ENCODE results near the gene RIOK1. TPM values are rescaled to one million over a fixed set of nuclear protein-coding genes. Genes with fewer than 3 reads are reported as not detected.
A peak's percentile ranks its signal among the peaks of the same experiment; 100 is the strongest.

The RIOK1 gene
- total and polyA plus RNA-seq, 2 of the 13 experiments (the other 11 are each of a cell fraction or from before 2014, with no cell fraction given), result 9.4 to 37.8 TPM

DNA sequence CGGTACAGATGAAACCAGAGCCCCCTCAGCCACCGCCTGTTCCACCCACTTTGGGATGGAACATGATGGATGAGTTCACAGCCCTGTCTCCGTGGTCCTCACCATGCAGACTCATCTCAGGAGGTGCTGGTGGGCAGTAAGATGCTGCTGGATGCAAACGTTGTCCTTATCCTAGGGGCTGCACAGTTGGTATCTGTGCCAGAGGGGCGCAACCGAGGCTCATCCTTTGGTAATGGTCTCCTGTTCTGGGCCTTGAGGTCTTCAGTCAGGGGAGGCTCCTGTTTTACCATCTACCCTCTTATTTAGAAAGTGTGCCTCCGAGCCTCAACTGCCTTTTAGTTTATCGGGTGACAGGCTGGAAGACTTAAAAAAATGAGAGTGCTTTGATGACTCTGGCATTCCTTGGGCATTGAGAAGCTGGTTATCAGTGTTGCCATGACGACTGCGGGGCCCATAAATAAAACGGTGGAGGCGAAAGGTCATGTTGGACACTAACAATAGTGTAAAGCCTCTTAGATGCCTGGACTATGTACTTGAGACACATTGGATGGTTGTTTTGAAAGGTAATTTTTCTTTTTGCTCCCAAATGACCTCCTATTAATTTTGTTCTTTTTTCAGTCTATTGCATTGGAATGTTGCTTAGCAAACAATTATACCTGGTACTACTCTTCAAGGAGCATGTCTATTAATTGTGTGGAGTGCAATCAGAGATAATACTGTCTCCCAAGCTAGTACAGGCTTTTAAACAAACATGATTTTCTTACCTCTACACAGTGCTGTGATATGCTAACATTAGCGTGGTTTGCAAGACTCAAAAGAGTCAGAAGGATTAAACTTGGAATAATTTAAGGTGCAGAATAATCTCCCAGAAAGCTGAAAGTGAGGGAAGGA, 77.6 kb downstream of the RIOK1 start (continued):
- TF ChIP-seq, protein P1, sequence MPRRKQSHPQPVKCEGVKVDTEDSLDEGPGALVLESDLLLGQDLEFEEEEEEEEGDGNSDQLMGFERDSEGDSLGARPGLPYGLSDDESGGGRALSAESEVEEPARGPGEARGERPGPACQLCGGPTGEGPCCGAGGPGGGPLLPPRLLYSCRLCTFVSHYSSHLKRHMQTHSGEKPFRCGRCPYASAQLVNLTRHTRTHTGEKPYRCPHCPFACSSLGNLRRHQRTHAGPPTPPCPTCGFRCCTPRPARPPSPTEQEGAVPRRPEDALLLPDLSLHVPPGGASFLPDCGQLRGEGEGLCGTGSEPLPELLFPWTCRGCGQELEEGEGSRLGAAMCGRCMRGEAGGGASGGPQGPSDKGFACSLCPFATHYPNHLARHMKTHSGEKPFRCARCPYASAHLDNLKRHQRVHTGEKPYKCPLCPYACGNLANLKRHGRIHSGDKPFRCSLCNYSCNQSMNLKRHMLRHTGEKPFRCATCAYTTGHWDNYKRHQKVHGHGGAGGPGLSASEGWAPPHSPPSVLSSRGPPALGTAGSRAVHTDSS (CRISPR knock-in tag; conservative IDR thresholded peaks at IDR 0.05), result no peak
- TF ChIP-seq ATF1 (CRISPR knock-in tag; IDR thresholded peaks at IDR 0.05) (no peak), ZNF773 (CRISPR knock-in tag; IDR thresholded peaks at IDR 0.05; ENCODE audit: borderline replicate concordance) (no peak), HDAC1 (CRISPR knock-in tag; IDR thresholded peaks at IDR 0.05) (0 out of 2 replicates have a peak, but pooled peaks have one; percentile 29), SATB2 (CRISPR knock-in tag; IDR thresholded peaks at IDR 0.05) (no peak), ZNF547 (CRISPR knock-in tag; IDR thresholded peaks at IDR 0.05) (no peak), NRL (CRISPR knock-in tag; IDR thresholded peaks at IDR 0.05; ENCODE audit: borderline replicate concordance) (no peak), ZFP82 (CRISPR knock-in tag; IDR thresholded peaks at IDR 0.05; ENCODE audit: borderline replicate concordance) (no peak), ARNTL (CRISPR knock-in tag; IDR thresholded peaks at IDR 0.05) (no peak), TGIF2 (CRISPR knock-in tag; IDR thresholded peaks at IDR 0.05) (no peak), ZNF501 (CRISPR knock-in tag; IDR thresholded peaks at IDR 0.05) (no peak), ZBTB38 (CRISPR knock-in tag; IDR thresholded peaks at IDR 0.05) (no peak), ATF7-NPFF (CRISPR knock-in tag; IDR thresholded peaks at IDR 0.05; ENCODE audit: low read depth) (no peak), ZNF34 (CRISPR knock-in tag; IDR thresholded peaks at IDR 0.05; ENCODE audit: borderline replicate concordance) (no peak), ZNF660 (CRISPR knock-in tag; IDR thresholded peaks at IDR 0.05; ENCODE audit: borderline replicate concordance, low read depth) (no peak), TCF7L2 (IDR thresholded peaks at IDR 0.05; ENCODE audit: low read depth, low read length) (no peak), SMAD1 (CRISPR knock-in tag; IDR thresholded peaks at IDR 0.05; ENCODE audit: borderline replicate concordance, low read depth) (no peak), ESRRA (CRISPR knock-in tag; IDR thresholded peaks at IDR 0.05; ENCODE audit: low read depth) (no peak), SOX13 (IDR thresholded peaks at IDR 0.05) (no peak; the same call in 1 of the 2 replicates), SOX13 (CRISPR knock-in tag; conservative IDR thresholded peaks at IDR 0.05 in 1 of 2, IDR thresholded peaks at IDR 0.05 in 1 of 2) (peak in 1 of 2 experiments; percentile 87; a peak in 2 of 4 replicates), ZNF605 (CRISPR knock-in tag; IDR thresholded peaks at IDR 0.05) (no peak)
- TF ChIP-seq, protein P2, sequence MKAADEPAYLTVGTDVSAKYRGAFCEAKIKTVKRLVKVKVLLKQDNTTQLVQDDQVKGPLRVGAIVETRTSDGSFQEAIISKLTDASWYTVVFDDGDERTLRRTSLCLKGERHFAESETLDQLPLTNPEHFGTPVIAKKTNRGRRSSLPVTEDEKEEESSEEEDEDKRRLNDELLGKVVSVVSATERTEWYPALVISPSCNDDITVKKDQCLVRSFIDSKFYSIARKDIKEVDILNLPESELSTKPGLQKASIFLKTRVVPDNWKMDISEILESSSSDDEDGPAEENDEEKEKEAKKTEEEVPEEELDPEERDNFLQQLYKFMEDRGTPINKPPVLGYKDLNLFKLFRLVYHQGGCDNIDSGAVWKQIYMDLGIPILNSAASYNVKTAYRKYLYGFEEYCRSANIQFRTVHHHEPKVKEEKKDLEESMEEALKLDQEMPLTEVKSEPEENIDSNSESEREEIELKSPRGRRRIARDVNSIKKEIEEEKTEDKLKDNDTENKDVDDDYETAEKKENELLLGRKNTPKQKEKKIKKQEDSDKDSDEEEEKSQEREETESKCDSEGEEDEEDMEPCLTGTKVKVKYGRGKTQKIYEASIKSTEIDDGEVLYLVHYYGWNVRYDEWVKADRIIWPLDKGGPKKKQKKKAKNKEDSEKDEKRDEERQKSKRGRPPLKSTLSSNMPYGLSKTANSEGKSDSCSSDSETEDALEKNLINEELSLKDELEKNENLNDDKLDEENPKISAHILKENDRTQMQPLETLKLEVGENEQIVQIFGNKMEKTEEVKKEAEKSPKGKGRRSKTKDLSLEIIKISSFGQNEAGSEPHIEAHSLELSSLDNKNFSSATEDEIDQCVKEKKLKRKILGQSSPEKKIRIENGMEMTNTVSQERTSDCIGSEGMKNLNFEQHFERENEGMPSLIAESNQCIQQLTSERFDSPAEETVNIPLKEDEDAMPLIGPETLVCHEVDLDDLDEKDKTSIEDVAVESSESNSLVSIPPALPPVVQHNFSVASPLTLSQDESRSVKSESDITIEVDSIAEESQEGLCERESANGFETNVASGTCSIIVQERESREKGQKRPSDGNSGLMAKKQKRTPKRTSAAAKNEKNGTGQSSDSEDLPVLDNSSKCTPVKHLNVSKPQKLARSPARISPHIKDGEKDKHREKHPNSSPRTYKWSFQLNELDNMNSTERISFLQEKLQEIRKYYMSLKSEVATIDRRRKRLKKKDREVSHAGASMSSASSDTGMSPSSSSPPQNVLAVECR (CRISPR knock-in tag; IDR thresholded peaks at IDR 0.05; ENCODE audit: borderline replicate concordance), result peak; percentile 22; the same call in 1 of the 2 replicates

All from HepG2 (cell line).